ENCODE results near the gene NIN.

DNA sequence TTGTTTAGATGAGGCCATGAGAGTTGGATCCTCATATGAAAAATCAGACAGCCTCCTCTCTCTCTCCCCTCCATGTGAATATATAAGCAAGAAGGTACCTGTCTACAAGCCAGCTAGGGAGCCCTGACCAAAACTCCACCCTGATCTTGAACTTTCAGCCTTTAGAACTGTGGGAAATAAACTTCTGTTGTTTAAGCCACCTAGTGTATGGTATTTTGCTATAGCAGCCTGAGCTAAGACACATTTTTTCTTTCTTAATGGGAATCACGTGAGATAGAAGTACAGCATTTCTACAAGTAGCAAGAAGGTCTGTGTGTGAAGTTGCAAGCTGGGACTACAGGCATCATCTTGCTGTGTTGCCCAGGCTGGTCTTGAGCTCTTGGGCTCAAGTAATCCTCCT, 24.6 kb upstream of the NIN start:
- TF ChIP-seq, protein P1, sequence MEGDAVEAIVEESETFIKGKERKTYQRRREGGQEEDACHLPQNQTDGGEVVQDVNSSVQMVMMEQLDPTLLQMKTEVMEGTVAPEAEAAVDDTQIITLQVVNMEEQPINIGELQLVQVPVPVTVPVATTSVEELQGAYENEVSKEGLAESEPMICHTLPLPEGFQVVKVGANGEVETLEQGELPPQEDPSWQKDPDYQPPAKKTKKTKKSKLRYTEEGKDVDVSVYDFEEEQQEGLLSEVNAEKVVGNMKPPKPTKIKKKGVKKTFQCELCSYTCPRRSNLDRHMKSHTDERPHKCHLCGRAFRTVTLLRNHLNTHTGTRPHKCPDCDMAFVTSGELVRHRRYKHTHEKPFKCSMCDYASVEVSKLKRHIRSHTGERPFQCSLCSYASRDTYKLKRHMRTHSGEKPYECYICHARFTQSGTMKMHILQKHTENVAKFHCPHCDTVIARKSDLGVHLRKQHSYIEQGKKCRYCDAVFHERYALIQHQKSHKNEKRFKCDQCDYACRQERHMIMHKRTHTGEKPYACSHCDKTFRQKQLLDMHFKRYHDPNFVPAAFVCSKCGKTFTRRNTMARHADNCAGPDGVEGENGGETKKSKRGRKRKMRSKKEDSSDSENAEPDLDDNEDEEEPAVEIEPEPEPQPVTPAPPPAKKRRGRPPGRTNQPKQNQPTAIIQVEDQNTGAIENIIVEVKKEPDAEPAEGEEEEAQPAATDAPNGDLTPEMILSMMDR (IDR thresholded peaks at IDR 0.05; ENCODE audit: borderline replicate concordance, extremely low read depth, low read length, poor library complexity, severe bottlenecking), result no peak
- TF ChIP-seq EZH2 (IDR thresholded peaks at IDR 0.05; ENCODE audit: borderline replicate concordance, low read depth, low read length, severe bottlenecking), result no peak

Data from DND-41 (cell line).